KMS-11 (cell line): ENCODE data around the gene PPP1R12C.

ENCODE experiments used
- H2AFZ ChIP-seq: fragments of 200-600 bp; sonication (generic); 2 replicates; pipeline ENCODE4 v1.6.1; 2016; ENCODE audit warnings: antibody characterized with exemption, mixed run types, low read depth
- H3K27ac ChIP-seq: fragments of 200-600 bp; sonication (generic); 2 replicates; pipeline ENCODE4 v1.6.1; 2016; ENCODE audit warnings: mild to moderate bottlenecking, mixed run types
- H3K27me3 ChIP-seq: fragments of 200-600 bp; sonication (generic); 2 replicates; pipeline ENCODE4 v1.6.1; 2017; ENCODE audit warnings: mild to moderate bottlenecking, low read depth, mixed run types, moderate library complexity; ENCODE audit not compliant: insufficient read depth
- H3K36me3 ChIP-seq: fragments of 200-600 bp; sonication (generic); 2 replicates; pipeline ENCODE4 v1.6.1; 2017; ENCODE audit warnings: mild to moderate bottlenecking, mixed run types; ENCODE audit not compliant: insufficient read depth
- H3K4me1 ChIP-seq: fragments of 200-600 bp; sonication (generic); 2 replicates; pipeline ENCODE4 v1.6.1; 2016; ENCODE audit warnings: mild to moderate bottlenecking, low read depth, mixed run types; ENCODE audit not compliant: poor library complexity, severe bottlenecking
- H3K4me2 ChIP-seq: fragments of 200-600 bp; sonication (generic); 2 replicates; pipeline ENCODE4 v1.7.0; 2016; ENCODE audit warnings: mild to moderate bottlenecking, mixed run types
- H3K4me3 ChIP-seq: fragments of 200-600 bp; sonication (generic); IDR thresholded peaks from 2 replicates; pipeline ENCODE4 v1.6.1; 2017; ENCODE audit warnings: low read depth, low read length, mixed read lengths; ENCODE audit not compliant: insufficient read depth
- H3K79me2 ChIP-seq: fragments of 200-600 bp; sonication (generic); 2 replicates; pipeline ENCODE4 v1.6.1; 2016; ENCODE audit warnings: low read depth, mixed run types; ENCODE audit not compliant: insufficient read depth
- H3K9ac ChIP-seq: fragments of 200-600 bp; sonication (generic); 2 replicates; pipeline ENCODE4 v1.6.1; 2016; ENCODE audit warnings: mild to moderate bottlenecking, mixed run types
- H4K20me1 ChIP-seq: fragments of 200-600 bp; sonication (generic); 2 replicates; pipeline ENCODE4 v1.6.1; 2016; ENCODE audit warnings: mild to moderate bottlenecking, mixed run types; ENCODE audit not compliant: insufficient read depth
- CTCF ChIP-seq: fragments of 200-600 bp; sonication (generic); conservative IDR thresholded peaks from 2 replicates; pipeline ENCODE4 v1.6.1; 2017; ENCODE audit warnings: low read depth, mild to moderate bottlenecking, antibody characterized with exemption, low read length, moderate library complexity, mixed read lengths

The PPP1R12C gene

GRCh38 chr19:55136399-55137102, 19.1 kb upstream of the PPP1R12C start:
- no peak overlapping the region for H3K27ac ChIP-seq
- no peak overlapping the region for H3K9ac ChIP-seq

GRCh38 chr19:55134736-55135135, 17.3 kb upstream of the PPP1R12C start:
- H3K4me3 ChIP-seq = no peak overlapping the region
- H2AFZ ChIP-seq = no peak overlapping the region
- H3K36me3 ChIP-seq = no peaks in the 10 kb centered on the region
- no peak overlapping the region for H3K27ac ChIP-seq
- peaks cover 88% of the 10 kb centered on the region for H3K27me3 ChIP-seq
- H3K9ac ChIP-seq = no peak overlapping the region
- no peaks in the 10 kb centered on the region for H3K4me1 ChIP-seq
- no peak for TF ChIP-seq CTCF
- H3K4me2 ChIP-seq = no peak overlapping the region
- no peaks in the 10 kb centered on the region for H3K79me2 ChIP-seq
- no peaks in the 10 kb centered on the region for H4K20me1 ChIP-seq

More at GRCh38 chr19:55136399-55137102, 19.1 kb upstream of the PPP1R12C start:
- TF ChIP-seq CTCF = no peak
- H3K4me2 ChIP-seq = no peak overlapping the region
- no peaks in the 10 kb centered on the region for H3K36me3 ChIP-seq
- no peaks in the 10 kb centered on the region for H4K20me1 ChIP-seq
- H3K79me2 ChIP-seq = no peaks in the 10 kb centered on the region
- peaks cover 87% of the 10 kb centered on the region for H3K27me3 ChIP-seq
- no peak overlapping the region for H3K4me3 ChIP-seq
- H3K4me1 ChIP-seq = peaks cover 2% of the 10 kb centered on the region
- H2AFZ ChIP-seq = no peak overlapping the region

GRCh38 chr19:55133639-55134444, 16.4 kb upstream of the PPP1R12C start:
- Histone ChIP-seq H3K27ac (no peak overlapping the region), H3K4me2 (no peak overlapping the region), H3K36me3 (no peaks in the 10 kb centered on the region), H3K4me1 (no peaks in the 10 kb centered on the region), H3K79me2 (no peaks in the 10 kb centered on the region), H3K9ac (no peak overlapping the region), H3K27me3 (peaks cover 88% of the 10 kb centered on the region), H2AFZ (no peak overlapping the region), H3K4me3 (no peak overlapping the region), H4K20me1 (no peaks in the 10 kb centered on the region)
- no peak for TF ChIP-seq CTCF

GRCh38 chr19:55132453-55133129, 15.2 kb upstream of the PPP1R12C start:
- TF ChIP-seq CTCF = no peak
- H3K4me1 ChIP-seq = no peaks in the 10 kb centered on the region
- no peak overlapping the region for H3K4me2 ChIP-seq
- no peak overlapping the region for H2AFZ ChIP-seq
- no peaks in the 10 kb centered on the region for H3K79me2 ChIP-seq
- peaks cover 90% of the 10 kb centered on the region for H3K27me3 ChIP-seq
- no peak overlapping the region for H3K4me3 ChIP-seq
- H3K9ac ChIP-seq = no peak overlapping the region
- H3K27ac ChIP-seq = no peak overlapping the region
- no peaks in the 10 kb centered on the region for H3K36me3 ChIP-seq
- H4K20me1 ChIP-seq = no peaks in the 10 kb centered on the region
